A172 (cell line): ENCODE results near the gene TUBGCP6. TPM values are rescaled to one million over a fixed set of nuclear protein-coding genes. Genes with fewer than 3 reads are reported as not detected.
"Not testable (repeated sequence)": the region's sequence is repeated elsewhere in the genome, so short reads cannot be mapped to it uniquely, and the experiment has no call there.

Experiments
- DNase-seq: peaks from one replicate; pipeline ENCODE4 v3.0.0-alpha.2; 2015; ENCODE audit warnings: low spot score
- total RNA-seq: library from RNA; depleted of rRNA; stranded (reverse); fragments of >200 nt; shearing (Covaris generic); gene quantifications from 2 replicates; pipeline ENCODE4 v1.2.3, GENCODE V29; 2014; rRNA removed

TUBGCP6 gene
- total RNA-seq, 1 experiment from 2014 or later = 10.6 TPM

- DNase-seq = no peak
These were observed 75.0 kb downstream of the TUBGCP6 start for GRCh38 chr22:50169774-50170341.

DNA sequence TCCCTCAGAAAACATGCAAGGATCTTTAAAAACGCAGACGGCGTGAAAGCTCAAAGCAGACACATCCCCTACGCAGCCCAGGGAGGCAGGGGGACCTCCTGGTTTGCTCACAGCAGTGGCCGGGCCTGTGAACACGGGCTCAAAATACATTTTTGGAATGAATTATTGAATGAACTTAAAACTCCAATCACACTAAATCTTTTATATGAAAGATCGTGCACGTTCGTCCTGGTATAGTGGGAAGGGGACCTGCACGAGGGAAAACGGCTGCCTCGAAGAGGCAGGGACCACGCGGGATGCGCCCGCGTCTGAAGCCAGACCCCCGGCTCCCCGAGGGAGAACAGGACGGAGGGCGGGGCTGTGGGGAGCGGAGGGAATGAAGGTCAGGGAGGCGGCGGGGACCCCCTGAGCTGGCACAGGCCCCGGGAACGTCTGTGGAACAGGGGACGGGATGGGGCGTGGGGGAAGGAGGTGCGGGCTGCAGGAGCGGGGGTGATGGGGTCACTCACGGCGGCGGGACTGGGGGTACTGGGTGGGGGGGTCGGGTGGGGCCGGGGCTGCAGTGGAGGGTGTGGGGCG, 75.6 kb downstream of the TUBGCP6 start:
- DNase-seq = no peak

GRCh38 chr22:50168490-50169180, 76.2 kb downstream of the TUBGCP6 start:
- DNase-seq = not testable (repeated sequence)

- no peak for DNase-seq
These were observed 76.9 kb downstream of the TUBGCP6 start for GRCh38 chr22:50167689-50168489.

Other genes with a start within 250 kb of the TUBGCP6 start
- gene IL17REL, start 232.3 kb downstream of the TUBGCP6 start, total RNA-seq = not detected in 2 replicates
- gene TTLL8, start 186.7 kb downstream of the TUBGCP6 start, total RNA-seq = not detected in 2 replicates
- gene MLC1, start 159.6 kb downstream of the TUBGCP6 start, total RNA-seq = 0.02 and 0.10 TPM in 2 replicates
- gene MOV10L1, start 155.0 kb downstream of the TUBGCP6 start, total RNA-seq = 2.0 and 3.0 TPM in 2 replicates
- 1.4 and 1.5 TPM in 2 replicates for gene PANX2, start 74.3 kb downstream of the TUBGCP6 start, total RNA-seq
- gene TRABD, start 59.1 kb downstream of the TUBGCP6 start, total RNA-seq = 18.9 and 19.2 TPM in 2 replicates
- 8.0 and 9.5 TPM in 2 replicates for gene SELENOO, start 44.0 kb downstream of the TUBGCP6 start, total RNA-seq
- 11.4 and 12.6 TPM in 2 replicates for gene HDAC10, start 6.2 kb upstream of the TUBGCP6 start, total RNA-seq
- 31.4 and 32.2 TPM in 2 replicates for gene MAPK12, start 16.7 kb upstream of the TUBGCP6 start, total RNA-seq
- 13.4 and 15.4 TPM in 2 replicates for gene MAPK11, start 25.4 kb upstream of the TUBGCP6 start, total RNA-seq
- gene PLXNB2, start 62.6 kb upstream of the TUBGCP6 start, total RNA-seq = 64.9 and 65.0 TPM in 2 replicates
- 1.2 and 2.9 TPM in 2 replicates for gene DENND6B, start 82.0 kb upstream of the TUBGCP6 start, total RNA-seq
- 28.0 and 36.6 TPM in 2 replicates for gene PPP6R2, start 98.3 kb upstream of the TUBGCP6 start, total RNA-seq
- 43.0 and 48.2 TPM in 2 replicates for gene SBF1, start 230.0 kb upstream of the TUBGCP6 start, total RNA-seq
- gene ADM2, start 236.5 kb upstream of the TUBGCP6 start, total RNA-seq = not detected in 2 replicates
- gene MIOX, start 241.8 kb upstream of the TUBGCP6 start, total RNA-seq = not detected in 2 replicates